PFSK-1 (cell line): ENCODE data around the gene C5orf34.

Experiments
- FOXP2 ChIP-seq: optimal IDR thresholded peaks from 2 replicates; pipeline ENCODE3; 2011; ENCODE audit warnings: borderline replicate concordance, control low read depth, inconsistent platforms; ENCODE audit not compliant: insufficient read depth; ENCODE audit errors: extremely low read length, extremely low read depth
- POLR2AphosphoS5 ChIP-seq: IDR thresholded peaks from 2 replicates; pipeline ENCODE4 v1.6.1; 2012; ENCODE audit warnings: low read depth, mild to moderate bottlenecking, control low read depth, low read length, moderate library complexity
- REST ChIP-seq, 2 experiments: IDR thresholded peaks; 2 replicates each; pipeline versions ENCODE4 v1.6.1 to v1.8.0; 2011 to 2012; ENCODE audit warnings: low read depth in 2 of 2, low read length in 2 of 2, control low read depth in 1 of 2, inconsistent platforms in 1 of 2, mild to moderate bottlenecking in 1 of 2, moderate library complexity in 1 of 2; ENCODE audit not compliant: insufficient read depth in 1 of 2
- SIN3A ChIP-seq: IDR thresholded peaks from 2 replicates; pipeline ENCODE4 v1.6.1; 2012; ENCODE audit warnings: mild to moderate bottlenecking, low read length, moderate library complexity, borderline replicate concordance; ENCODE audit not compliant: insufficient read depth
- TAF1 ChIP-seq: IDR thresholded peaks from 2 replicates; pipeline ENCODE4 v1.6.1; 2012; ENCODE audit warnings: low read length, control low read depth, borderline replicate concordance; ENCODE audit not compliant: insufficient read depth

Gene C5orf34

GRCh38 chr5:43515678-43516048 lies 715 bp upstream of the C5orf34 start:
- TF ChIP-seq TAF1 (no peak), POLR2AphosphoS5 (no peak), REST (IDR thresholded peaks at IDR 0.05; ENCODE audit: insufficient read depth in 1 of 2, low read depth in 2 of 2, low read length in 2 of 2) (no peak), FOXP2 (no peak), SIN3A (no peak)

- TF ChIP-seq POLR2AphosphoS5 (no peak), REST (IDR thresholded peaks at IDR 0.05; ENCODE audit: insufficient read depth in 1 of 2, low read depth in 2 of 2, low read length in 2 of 2) (no peak), SIN3A (no peak), FOXP2 (no peak), TAF1 (no peak)
These were observed 505 bp downstream of the C5orf34 start for GRCh38 chr5:43514471-43514815.

GRCh38 chr5:43514025-43514424 lies 923 bp downstream of the C5orf34 start:
- TF ChIP-seq TAF1 (no peak), POLR2AphosphoS5 (no peak), FOXP2 (no peak), REST (IDR thresholded peaks at IDR 0.05; ENCODE audit: insufficient read depth in 1 of 2, low read depth in 2 of 2, low read length in 2 of 2) (no peak), SIN3A (no peak)

- TF ChIP-seq FOXP2 (no peak), REST (IDR thresholded peaks at IDR 0.05; ENCODE audit: insufficient read depth in 1 of 2, low read depth in 2 of 2, low read length in 2 of 2) (no peak), POLR2AphosphoS5 (no peak), TAF1 (no peak), SIN3A (no peak)
These were observed 16.4 kb downstream of the C5orf34 start for GRCh38 chr5:43498581-43498980.

GRCh38 chr5:43497311-43498104 lies 17.4 kb downstream of the C5orf34 start:
- no peak for TF ChIP-seq SIN3A
- no peak for TF ChIP-seq POLR2AphosphoS5
- no peak for TF ChIP-seq REST (IDR thresholded peaks at IDR 0.05; ENCODE audit: insufficient read depth in 1 of 2, low read depth in 2 of 2, low read length in 2 of 2)
- no peak for TF ChIP-seq TAF1
- no peak for TF ChIP-seq FOXP2
